ENCODE results near the gene CNNM4. TPM values are rescaled to one million over a fixed set of nuclear protein-coding genes. Genes with fewer than 3 reads are reported as not detected.

The CNNM4 gene
- total RNA-seq, 1 donor = 5.5 TPM

DNA sequence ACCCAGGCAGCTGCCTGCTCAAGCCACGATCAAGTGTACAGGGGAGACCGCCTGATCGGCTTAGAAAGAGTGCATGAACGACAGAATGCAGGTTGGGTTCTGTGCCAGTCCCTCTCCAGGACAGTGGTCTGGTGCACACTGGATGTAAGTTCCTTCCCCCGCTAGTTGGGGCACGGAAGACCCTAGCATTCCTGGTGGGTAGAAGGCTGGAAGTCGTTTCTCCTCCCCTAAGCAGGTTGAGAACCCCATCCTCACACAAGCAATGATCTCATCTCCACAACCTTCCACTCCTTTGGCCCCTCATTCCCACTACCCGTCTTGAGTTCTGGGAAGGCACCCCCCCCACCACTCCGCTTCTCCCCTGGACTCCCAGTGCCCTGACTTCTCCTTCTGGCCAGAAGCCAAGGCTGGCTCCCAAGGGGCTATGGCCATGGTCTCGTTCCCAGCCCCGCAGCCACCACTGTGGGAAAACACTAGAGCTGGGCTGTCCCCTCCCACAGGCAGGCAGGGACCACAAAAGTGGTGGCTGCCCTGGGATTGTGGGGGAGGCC, 98.5 kb downstream of the CNNM4 start:
- H3K4me3 ChIP-seq (ENCODE audit: low read length) = no peak overlapping the region
- no peaks in the 10 kb centered on the region for H3K27me3 ChIP-seq (ENCODE audit: insufficient read depth, low read length)
- H3K4me1 ChIP-seq (ENCODE audit: insufficient read depth, low read length) = peaks cover 44% of the 10 kb centered on the region
- no peaks in the 10 kb centered on the region for H3K9me3 ChIP-seq (ENCODE audit: low read depth, low read length)

DNA sequence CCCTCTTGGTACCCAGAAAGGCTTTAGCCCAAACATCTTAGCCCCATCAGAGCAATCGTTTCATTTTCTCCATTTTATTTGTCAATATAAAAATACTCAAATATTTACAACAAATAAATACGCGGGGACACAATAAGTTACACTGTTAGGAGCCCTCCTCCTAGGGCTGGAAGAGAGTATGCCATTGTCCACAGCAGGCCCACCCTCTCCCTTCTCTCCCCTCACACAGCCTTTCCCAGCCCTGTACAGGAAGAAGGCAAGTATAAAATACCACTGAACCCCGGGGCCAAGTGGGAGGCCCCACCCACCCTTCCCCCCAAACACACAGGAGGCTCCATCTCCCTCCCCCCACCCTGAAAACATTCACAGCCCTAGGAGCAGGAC, 99.0 kb downstream of the CNNM4 start:
- Histone ChIP-seq H3K9me3 (ENCODE audit: low read depth, low read length) (no peaks in the 10 kb centered on the region), H3K4me1 (ENCODE audit: insufficient read depth, low read length) (peaks cover 44% of the 10 kb centered on the region)

DNA sequence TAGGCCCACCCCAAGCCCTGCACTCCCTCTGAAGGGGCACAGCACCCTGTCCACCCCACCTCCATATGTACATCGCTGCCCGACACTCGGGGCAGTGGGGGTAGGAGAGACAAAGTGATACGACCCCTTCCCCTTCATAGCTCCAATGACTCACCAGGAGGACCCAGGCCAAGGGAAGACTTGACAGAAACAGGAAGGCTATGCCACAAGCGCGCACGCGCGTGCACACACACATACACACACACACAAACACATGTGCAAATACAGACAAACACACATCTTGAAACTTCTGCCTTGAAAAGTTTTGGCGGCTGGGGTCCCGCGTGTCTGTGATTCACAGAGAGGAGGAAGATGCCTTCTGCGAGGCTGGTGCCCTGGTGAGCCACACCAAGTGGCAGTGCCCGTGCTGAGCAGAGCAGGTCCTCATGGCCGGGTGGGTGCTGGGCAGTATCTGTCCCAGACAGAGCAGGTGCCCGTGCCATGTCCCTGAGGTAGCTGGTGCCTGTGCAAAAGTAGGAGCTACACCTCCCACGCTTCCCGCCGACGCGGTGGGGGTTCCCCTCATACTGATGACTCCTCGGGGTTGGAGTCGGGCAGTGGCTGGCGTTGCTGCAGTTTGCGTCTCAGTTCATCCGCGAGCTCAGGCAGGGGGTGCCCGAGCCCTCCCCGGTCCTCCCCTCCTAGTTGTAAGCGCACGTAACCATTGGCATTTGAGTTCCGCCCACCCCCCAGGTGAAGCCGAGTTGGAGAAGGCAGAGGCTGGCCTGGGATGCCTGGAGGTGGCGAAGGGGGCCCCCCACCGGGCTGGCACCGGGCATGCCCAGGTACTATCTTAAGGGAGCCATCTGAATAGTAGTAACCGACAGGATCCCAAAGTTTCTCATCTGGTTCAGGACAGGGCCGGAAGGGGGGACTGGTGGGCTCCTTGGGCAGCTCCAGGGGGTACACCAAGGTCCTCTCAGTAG, 99.6 kb downstream of the CNNM4 start:
- Histone ChIP-seq H3K4me3 (ENCODE audit: low read length) (no peak overlapping the region), H3K9me3 (ENCODE audit: low read depth, low read length) (no peaks in the 10 kb centered on the region), H3K4me1 (ENCODE audit: insufficient read depth, low read length) (peaks cover 45% of the 10 kb centered on the region), H3K27me3 (ENCODE audit: insufficient read depth, low read length) (no peaks in the 10 kb centered on the region)

More for the DNA sequence above, 99.0 kb downstream of the CNNM4 start:
- Histone ChIP-seq H3K4me3 (ENCODE audit: low read length) (no peak overlapping the region), H3K27me3 (ENCODE audit: insufficient read depth, low read length) (no peaks in the 10 kb centered on the region)

DNA sequence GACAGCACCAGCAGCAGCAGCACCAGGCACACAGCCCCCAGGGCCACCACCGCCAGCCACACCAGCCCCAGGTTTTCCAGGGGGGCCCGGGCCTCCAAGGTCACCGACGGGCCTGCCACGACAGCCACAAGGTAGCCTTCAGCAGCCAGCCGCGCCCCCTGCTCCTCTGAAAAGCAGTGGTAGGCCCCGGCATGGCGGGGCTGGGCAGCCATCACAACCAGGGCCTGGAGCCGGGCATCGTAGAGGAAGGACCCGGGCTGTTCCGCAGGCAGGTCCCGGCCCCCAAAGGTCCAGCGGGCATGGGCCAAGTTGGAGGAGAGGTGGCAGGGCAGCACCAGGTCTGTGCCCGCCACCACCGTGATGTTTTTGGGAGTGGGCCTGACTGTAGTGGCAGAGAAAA, 100.4 kb downstream of the CNNM4 start:
- Histone ChIP-seq H3K27me3 (ENCODE audit: insufficient read depth, low read length) (no peaks in the 10 kb centered on the region), H3K4me1 (ENCODE audit: insufficient read depth, low read length) (peaks cover 53% of the 10 kb centered on the region), H3K9me3 (ENCODE audit: low read depth, low read length) (no peaks in the 10 kb centered on the region), H3K4me3 (ENCODE audit: low read length) (no peak overlapping the region)

Other genes with a start within 250 kb of the CNNM4 start
- 191 TPM for gene ARID5A, start 224.2 kb upstream of the CNNM4 start, total RNA-seq
- gene KANSL3, start 122.6 kb upstream of the CNNM4 start, total RNA-seq = 50.2 TPM
- gene FER1L5, start 118.1 kb upstream of the CNNM4 start, total RNA-seq = not detected
- 1.3 TPM for gene LMAN2L, start 20.8 kb upstream of the CNNM4 start, total RNA-seq
- 15.6 TPM for gene CNNM3, start 55.4 kb downstream of the CNNM4 start, total RNA-seq
- gene ANKRD23, start 83.1 kb downstream of the CNNM4 start, total RNA-seq = 2.2 TPM
- gene ANKRD39, start 97.1 kb downstream of the CNNM4 start, total RNA-seq = 4.3 TPM
- gene SEMA4C, start 109.2 kb downstream of the CNNM4 start, total RNA-seq = 7.5 TPM
- gene FAM178B, start 225.7 kb downstream of the CNNM4 start, total RNA-seq = not detected